ENCODE results near the gene PRKCE.

GRCh38 chr2:45909677-45910191 lies 258.3 kb downstream of the PRKCE start:
- no peak for TF ChIP-seq CTCF (IDR thresholded peaks at IDR 0.05; ENCODE audit: poor library complexity)
- no peak for TF ChIP-seq EZH2phosphoT487 (IDR thresholded peaks at IDR 0.05; ENCODE audit: low read depth, severe bottlenecking, unreplicated experiment)
- TF ChIP-seq EZH2 (IDR thresholded peaks at IDR 0.05; ENCODE audit: borderline replicate concordance), result no peak
